ENCODE results near the gene SEPTIN8. TPM values are rescaled to one million over a fixed set of nuclear protein-coding genes. Genes with fewer than 3 reads are reported as not detected.
A peak's percentile ranks its signal among the peaks of the same experiment; 100 is the strongest.

SEPTIN8 gene
- total RNA-seq, 2 experiments from 2014 or later, result 25.2 to 27.1 TPM

DNA sequence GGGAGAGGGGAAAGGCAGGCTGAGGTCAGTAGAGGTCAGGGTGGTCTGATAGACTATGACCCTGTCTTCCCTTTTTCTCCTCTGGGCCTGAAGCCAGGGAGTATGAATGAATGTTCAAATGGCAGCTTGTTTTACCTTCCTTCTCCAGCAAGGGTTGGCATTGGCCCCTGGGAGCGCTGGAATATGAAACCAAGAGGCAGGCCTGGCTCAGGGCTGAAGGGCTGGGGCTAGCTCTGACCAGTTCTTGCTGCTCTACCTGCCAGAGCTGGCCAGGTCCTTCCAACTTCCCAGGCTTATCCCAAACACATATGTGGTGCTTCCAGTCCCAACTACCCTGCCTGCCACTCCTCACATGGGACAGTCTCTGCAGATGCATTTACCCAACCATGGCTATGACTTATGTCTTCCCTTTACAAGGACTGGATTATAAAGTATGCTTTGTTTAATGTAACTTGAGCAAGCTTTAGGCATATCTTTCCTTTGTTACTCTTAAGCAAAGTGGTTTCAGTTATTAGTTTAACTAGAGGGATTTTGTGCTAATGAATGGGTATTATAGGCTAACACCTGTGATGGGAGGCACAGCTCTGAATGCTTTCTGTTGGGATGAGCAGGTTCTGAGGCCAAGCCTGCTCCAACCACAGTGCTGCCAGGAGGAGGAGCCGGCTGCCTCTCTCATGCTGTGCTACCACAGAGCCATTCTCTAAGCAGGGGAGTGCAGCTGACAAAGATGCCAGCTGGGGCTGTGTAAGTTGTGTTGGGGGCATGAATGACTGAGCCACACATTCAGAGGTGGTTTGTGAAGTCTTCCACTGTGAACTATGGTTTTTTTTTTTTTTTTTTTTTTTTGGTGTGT is 23.7 kb downstream of the SEPTIN8 start:
- H3K4me3 Mint-ChIP-seq, result no peak overlapping the region
- intact Hi-C loops (cut with micrococcal nuclease), result no loop called here
- peaks cover 18% of the 10 kb centered on the region for H3K36me3 Mint-ChIP-seq (ENCODE audit: low read depth)
- no peaks in the 10 kb centered on the region for H3K27me3 Mint-ChIP-seq
- ATAC-seq, result peak; percentile 51
- peak; percentile 47 for DNase-seq
- CTCF ChIA-PET, result interaction anchor here (1.0 to 6.4 kb wide), 2 partner anchors 66 to 326 kb away, joined by 3 to 39 read pairs; no protein-coding TSS in a partner anchor
- POLR2A ChIA-PET, result interaction anchor here (0.5 to 2.1 kb wide), 7 partner anchors 10 to 168 kb away, joined by 3 to 8 read pairs (median 3); no protein-coding TSS in a partner anchor
- peaks cover 41% of the 10 kb centered on the region for H3K4me1 Mint-ChIP-seq (ENCODE audit: low read depth)
- H3K9me3 Mint-ChIP-seq, result no peaks in the 10 kb centered on the region
- H3K27ac Mint-ChIP-seq, result peak overlapping the region; percentile 7
- TF ChIP-seq, protein P1, sequence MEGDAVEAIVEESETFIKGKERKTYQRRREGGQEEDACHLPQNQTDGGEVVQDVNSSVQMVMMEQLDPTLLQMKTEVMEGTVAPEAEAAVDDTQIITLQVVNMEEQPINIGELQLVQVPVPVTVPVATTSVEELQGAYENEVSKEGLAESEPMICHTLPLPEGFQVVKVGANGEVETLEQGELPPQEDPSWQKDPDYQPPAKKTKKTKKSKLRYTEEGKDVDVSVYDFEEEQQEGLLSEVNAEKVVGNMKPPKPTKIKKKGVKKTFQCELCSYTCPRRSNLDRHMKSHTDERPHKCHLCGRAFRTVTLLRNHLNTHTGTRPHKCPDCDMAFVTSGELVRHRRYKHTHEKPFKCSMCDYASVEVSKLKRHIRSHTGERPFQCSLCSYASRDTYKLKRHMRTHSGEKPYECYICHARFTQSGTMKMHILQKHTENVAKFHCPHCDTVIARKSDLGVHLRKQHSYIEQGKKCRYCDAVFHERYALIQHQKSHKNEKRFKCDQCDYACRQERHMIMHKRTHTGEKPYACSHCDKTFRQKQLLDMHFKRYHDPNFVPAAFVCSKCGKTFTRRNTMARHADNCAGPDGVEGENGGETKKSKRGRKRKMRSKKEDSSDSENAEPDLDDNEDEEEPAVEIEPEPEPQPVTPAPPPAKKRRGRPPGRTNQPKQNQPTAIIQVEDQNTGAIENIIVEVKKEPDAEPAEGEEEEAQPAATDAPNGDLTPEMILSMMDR (IDR thresholded peaks at IDR 0.05), result no peak

DNA sequence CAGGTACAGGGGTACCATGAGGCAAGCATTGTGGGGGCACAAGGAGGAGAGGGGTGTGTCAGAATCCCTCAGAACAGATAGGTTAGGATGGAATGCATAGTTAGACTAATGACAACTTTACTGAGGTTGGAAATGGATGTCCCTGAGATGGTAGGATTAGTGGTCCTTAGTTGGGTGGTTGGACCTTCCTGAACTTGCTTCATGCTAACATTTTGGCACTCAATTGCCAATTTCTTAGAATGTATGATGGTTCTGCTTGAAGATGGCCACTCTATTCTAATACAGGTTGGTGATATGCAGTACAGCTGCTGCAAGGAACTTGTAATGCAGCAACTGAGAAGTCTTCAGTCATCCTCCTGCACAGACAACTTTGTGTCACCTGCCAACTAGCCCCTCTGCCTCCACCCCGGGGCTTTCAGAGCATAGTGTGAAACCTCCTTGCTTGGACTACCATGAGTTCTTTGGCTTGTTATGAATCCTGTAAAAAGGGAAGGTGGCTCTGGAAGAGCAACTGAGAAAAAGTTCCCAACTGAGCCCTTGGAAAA is 24.4 kb downstream of the SEPTIN8 start:
- Mint-ChIP-seq H3K9me3 (no peaks in the 10 kb centered on the region), H3K4me3 (no peak overlapping the region), H3K27ac (peak overlapping the region; percentile 73), H3K36me3 (ENCODE audit: low read depth) (peaks cover 20% of the 10 kb centered on the region), H3K27me3 (no peaks in the 10 kb centered on the region), H3K4me1 (ENCODE audit: low read depth) (peaks cover 43% of the 10 kb centered on the region)
- ChIA-PET CTCF (interaction anchor here (1.0 to 6.4 kb wide), 4 partner anchors 55 to 325 kb away, joined by 3 to 39 read pairs (median 4); no protein-coding TSS in a partner anchor), POLR2A (interaction anchor here (0.8 to 1.0 kb wide), 4 partner anchors 44 to 226 kb away, joined by 3 to 4 read pairs (median 4); no protein-coding TSS in a partner anchor)
- TF ChIP-seq, protein P1 (IDR thresholded peaks at IDR 0.05), result no peak
- ATAC-seq, result no peak
- no peak for DNase-seq
- intact Hi-C loops (cut with micrococcal nuclease), result no loop called here

GRCh38 chr5:132751971-132752580 is 25.0 kb downstream of the SEPTIN8 start:
- Mint-ChIP-seq H3K4me3 (no peak overlapping the region), H3K27me3 (no peaks in the 10 kb centered on the region), H3K27ac (peak overlapping the region; percentile 73), H3K36me3 (ENCODE audit: low read depth) (peaks cover 20% of the 10 kb centered on the region), H3K9me3 (no peaks in the 10 kb centered on the region), H3K4me1 (ENCODE audit: low read depth) (peaks cover 43% of the 10 kb centered on the region)
- intact Hi-C loops (cut with micrococcal nuclease), result no loop called here
- ChIA-PET CTCF (interaction anchor here (1.3 to 6.4 kb wide), 3 partner anchors 55 to 77 kb away, joined by 3 to 39 read pairs (median 4); no protein-coding TSS in a partner anchor), POLR2A (interaction anchor here (0.8 to 1.0 kb wide), 2 partner anchors 207 to 225 kb away, joined by 4 read pairs; no protein-coding TSS in a partner anchor)
- TF ChIP-seq, protein P1 (IDR thresholded peaks at IDR 0.05), result no peak
- no peak for DNase-seq
- ATAC-seq, result no peak

- ChIA-PET POLR2A (interaction anchor here (0.8 to 1.1 kb wide), 3 partner anchors 77 to 206 kb away, joined by 3 to 5 read pairs (median 4); partner anchors contain the start of genes IL4 and RAD50), CTCF (interaction anchor here (1.3 to 6.4 kb wide), 4 partner anchors 56 to 225 kb away, joined by 3 to 39 read pairs (median 4); no protein-coding TSS in a partner anchor)
- Mint-ChIP-seq H3K27me3 (no peaks in the 10 kb centered on the region), H3K36me3 (ENCODE audit: low read depth) (peaks cover 20% of the 10 kb centered on the region), H3K9me3 (no peaks in the 10 kb centered on the region), H3K4me1 (ENCODE audit: low read depth) (peaks cover 43% of the 10 kb centered on the region), H3K4me3 (no peak overlapping the region), H3K27ac (peak overlapping the region; percentile 73)
- DNase-seq, result peak; percentile 70
- intact Hi-C loops (cut with micrococcal nuclease), result no loop called here
- TF ChIP-seq, protein P1 (IDR thresholded peaks at IDR 0.05), result no peak
- ATAC-seq, result peak; percentile 22
Observed at GRCh38 chr5:132751444-132751843, 25.6 kb downstream of the SEPTIN8 start.

All from activated CD8-positive, alpha-beta T cell treated with anti-CD3 and anti-CD28 coated beads for 36 hours (primary cell).